Epithelial cell of prostate (primary cell): ENCODE measurements around the gene MEAF6.
"Not testable (repeated sequence)": the region's sequence is repeated elsewhere in the genome, so short reads cannot be mapped to it uniquely, and the experiment has no call there.

Experiments
- DNase-seq: peaks from one replicate; pipeline ENCODE4 v3.0.0-alpha.2; 2011; ENCODE audit warnings: low read depth, low spot score
- H3K27ac ChIP-seq: fragments of 450-650 bp; 2 replicates; pipeline ENCODE4 v1.5.1; 2017; ENCODE audit warnings: mild to moderate bottlenecking

MEAF6 gene

DNA sequence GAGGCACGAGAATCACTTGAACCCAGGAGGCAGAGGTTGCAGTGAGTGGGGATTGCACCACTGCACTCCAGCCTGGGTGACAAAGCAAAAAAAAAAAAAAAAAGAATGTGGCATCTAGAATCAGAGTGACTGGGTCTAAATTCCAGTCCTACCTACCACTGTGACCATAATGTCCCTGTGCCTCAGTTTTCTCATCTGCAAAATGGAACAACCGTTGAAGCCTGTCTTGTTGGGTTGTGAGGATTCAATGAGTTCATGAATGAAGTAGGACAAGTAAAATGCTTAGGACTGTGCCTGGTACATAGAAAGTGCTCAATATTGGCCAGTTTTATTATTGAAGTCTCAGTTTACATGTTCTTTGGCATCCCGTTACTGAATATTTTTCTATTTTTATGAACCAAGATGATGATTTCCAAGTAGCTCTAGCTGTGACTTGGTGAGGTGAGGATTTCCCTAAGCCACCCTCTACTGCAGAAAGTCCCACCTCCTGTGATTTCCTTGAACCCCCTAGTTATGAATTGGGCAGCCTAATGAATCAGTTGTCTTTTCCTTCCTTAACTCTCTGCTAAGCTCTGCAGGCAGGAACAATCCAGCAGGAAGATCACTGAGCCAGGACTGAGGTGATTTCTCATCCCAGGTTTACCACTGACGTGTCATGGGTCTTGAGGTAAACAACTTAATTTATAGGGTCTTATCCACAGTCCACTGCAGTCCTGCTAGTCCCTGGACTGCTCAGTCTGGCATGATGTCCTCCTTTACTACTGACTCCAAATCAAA, 18.9 kb upstream of the MEAF6 start:
- H3K27ac ChIP-seq: peak overlapping the region; percentile 90
- no peak for DNase-seq

DNA sequence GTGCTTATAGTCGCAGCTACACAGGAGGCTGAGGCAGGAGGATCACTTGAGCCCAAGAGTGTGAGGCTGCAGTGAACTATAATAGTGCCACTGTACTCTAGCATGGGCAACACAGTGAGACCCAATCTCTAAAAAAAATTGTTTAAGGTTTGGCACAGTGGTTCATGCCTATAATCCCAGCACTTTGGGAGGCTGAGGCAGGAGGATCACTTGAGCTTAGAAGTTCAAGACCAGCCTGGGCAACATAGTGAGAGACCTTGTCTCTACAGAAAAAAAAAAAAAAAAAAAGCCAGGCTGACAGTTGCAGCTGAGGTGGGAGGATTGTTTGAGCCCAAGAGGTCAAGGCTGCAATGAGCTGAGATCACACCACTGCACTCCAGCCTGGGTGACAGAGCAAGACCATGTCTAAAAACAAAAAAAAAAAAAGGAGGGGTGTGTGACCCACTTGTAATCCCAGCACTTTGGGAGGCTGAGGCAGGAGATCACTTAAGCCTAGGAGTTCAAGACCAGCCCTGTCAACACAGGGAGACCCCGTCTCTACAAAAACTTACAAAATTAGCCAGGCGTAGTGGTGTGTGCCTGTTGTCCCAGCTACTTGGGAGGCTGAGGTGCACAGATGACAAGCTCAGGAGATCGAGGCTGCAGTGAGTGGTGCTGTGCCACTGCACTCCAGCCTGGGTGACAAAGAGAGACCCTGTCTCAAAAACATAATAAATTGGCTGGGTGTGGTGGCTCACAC, 18.0 kb upstream of the MEAF6 start:
- DNase-seq, H3K27ac ChIP-seq: not testable (repeated sequence)

- not testable (repeated sequence) for DNase-seq, H3K27ac ChIP-seq
Measured at GRCh38 chr1:37529888-37530287, 15.3 kb upstream of the MEAF6 start.

DNA sequence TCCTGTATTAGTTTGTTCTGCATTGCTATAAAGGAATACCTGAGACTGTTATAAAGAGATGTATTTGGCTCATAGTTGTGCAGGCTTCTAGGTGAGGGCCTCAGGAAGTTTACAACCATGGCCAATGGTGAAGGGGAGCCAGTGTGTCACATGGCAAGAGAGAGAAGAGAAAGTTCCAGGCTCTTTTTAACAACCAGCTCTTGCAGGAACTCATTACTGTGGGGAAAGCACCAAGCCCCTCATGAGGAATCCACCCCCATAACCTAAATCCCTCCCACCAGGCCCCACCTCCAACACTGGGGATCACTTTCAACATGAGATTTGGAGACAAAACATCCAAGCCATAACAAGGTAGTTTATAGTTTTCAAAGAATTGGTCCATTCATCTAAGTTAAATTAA, 5.0 kb upstream of the MEAF6 start:
- no peak for DNase-seq

DNA sequence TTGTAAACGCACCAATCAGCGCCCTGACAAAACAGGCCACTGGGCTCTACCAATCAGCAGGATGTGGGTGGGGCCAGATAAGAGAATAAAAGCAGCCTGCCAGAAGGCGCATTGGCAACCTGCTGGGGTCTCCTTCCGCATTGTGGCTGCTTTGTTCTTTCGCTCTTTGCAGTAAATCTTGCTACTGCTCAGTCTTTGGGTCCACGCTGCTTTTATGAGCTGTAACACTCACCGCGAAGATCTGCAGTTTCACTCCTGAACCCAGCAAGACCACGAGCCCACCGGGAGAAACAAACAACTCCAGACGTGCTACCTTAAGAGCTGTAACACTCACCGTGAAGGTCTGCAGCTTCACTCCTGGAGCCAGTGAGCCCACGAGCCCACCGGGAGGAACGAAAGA, 4.4 kb upstream of the MEAF6 start:
- H3K27ac ChIP-seq, DNase-seq: not testable (repeated sequence)

More for the DNA sequence above, 5.0 kb upstream of the MEAF6 start:
- H3K27ac ChIP-seq: no peak overlapping the region

GRCh38 chr1:37518241-37518640, 3.7 kb upstream of the MEAF6 start:
- DNase-seq, H3K27ac ChIP-seq: not testable (repeated sequence)

DNA sequence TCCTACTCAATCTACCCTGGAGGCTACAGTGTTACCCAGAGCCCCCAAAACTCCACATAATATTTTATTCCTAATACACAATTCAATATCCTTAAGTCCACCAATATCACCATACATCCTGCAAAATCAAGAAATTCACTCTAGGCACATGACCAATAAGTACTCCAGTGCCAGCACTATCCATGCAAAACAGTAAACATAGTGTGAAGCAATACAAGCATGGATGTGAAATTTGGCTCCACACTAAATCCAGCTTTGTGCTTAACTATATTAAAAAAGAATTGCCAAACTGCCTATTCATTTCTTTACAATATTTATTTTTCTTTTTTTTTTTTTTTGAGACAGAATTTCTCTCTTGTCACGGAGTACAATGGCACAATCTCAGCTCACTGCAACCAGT, 3.0 kb upstream of the MEAF6 start:
- no peak for DNase-seq
- no peak overlapping the region for H3K27ac ChIP-seq

DNA sequence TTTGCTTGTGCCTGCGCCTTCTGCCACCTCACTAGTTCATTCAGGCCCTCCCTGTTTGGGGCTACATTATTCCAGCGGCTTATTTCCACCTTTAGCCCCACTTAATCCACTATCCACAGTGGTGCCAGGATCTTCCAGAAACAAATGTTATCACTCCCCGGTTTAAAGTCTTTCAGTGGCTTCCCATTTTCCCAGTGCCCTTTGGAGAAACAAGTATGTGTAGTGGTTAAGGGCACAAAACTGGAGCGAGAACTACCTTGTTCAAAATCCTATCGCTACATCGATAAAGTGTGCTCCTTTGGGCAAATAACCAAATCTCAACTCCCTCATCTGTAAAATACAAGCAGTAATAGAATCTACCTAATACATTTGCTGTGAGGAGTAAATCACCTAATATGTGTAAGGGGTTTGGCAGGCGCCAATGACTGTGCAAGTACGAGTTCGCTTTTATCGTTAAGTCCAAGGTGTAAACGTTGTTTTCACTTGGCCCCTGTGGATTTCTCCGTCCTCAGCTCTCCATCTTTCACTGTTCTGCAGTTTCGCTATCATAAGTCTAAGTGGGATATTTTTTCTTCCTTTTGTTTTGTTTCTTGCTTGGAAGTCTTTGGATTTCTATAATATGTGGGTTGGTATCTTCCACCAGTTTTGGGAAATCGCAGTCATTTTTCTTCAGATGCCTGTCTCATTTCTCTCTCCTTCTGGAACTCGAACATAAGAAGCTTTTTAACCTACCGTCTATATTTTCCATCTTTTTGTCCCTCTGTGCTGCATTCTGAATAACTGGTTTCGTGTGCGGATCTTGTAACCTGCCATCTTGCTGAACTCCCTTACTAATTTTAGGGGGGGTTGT, 844 bp upstream of the MEAF6 start:
- H3K27ac ChIP-seq: peak overlapping the region; percentile 85
- no peak for DNase-seq

GRCh38 chr1:37513795-37514349, 694 bp downstream of the MEAF6 start:
- DNase-seq: no peak
- H3K27ac ChIP-seq: peak overlapping the region; percentile 85

- DNase-seq: no peak
- H3K27ac ChIP-seq: no peak overlapping the region
Measured at GRCh38 chr1:37509181-37509580, 5.4 kb downstream of the MEAF6 start.

DNA sequence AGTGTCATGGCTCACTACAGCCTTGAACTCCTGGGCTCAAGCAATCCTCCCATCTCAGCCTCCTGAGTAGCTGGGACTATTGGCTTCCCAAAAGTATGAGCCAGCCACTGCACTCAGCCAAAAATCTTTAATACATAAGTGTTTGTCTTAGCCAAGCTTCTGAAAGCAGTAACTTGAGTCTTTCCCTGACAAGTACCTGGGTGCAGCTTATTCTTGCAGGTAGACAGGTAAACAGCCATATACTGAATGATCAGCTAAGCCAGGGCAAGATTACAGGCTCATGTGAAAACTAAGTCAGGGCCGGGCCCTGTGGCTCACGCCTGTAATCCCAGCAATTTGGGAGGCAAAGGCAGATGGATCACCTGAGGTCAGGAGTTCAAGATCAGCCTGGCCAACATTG, 7.8 kb downstream of the MEAF6 start:
- no peak overlapping the region for H3K27ac ChIP-seq
- no peak for DNase-seq

- not testable (repeated sequence) for DNase-seq, H3K27ac ChIP-seq
Measured at GRCh38 chr1:37502791-37503190, 11.8 kb downstream of the MEAF6 start.

- DNase-seq: no peak
Measured at GRCh38 chr1:37502104-37502503, 12.5 kb downstream of the MEAF6 start.

GRCh38 chr1:37501661-37502060, 12.9 kb downstream of the MEAF6 start:
- no peak overlapping the region for H3K27ac ChIP-seq
- DNase-seq: no peak

More at GRCh38 chr1:37502104-37502503, 12.5 kb downstream of the MEAF6 start:
- no peak overlapping the region for H3K27ac ChIP-seq

DNA sequence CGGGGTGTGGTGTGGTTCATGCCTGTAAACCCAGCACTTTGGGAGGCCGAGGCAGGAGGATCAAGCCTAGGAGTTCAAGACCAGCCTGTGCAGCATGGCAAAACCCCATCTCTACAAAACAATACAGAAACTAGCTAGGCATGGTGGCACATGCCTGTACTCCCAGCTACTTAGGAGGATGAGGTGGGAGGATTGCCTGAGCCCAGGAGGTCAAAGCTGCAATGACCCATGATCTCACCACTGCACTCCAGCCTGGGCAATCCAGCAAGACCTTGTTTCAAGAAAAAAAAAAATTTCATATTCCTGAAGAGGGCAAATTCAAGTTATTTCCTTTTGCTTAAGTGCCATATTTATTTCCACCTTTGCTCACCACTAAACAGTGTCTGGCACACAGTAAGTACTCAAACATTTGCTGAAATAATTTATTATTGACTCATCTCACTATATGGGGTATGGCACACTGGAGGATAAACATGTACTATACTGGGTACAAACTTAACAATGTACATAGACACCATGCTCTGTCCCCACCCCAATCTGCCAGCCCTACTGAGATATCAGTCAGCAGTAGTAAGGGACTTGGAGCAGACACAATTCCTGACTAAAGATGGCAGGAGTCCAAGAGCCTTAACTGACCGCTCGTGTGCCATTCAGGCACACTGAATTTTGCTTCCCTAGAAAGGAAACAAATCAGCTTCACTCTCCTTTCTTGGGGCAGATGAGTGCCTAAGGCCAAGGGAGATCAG, 15.5 kb downstream of the MEAF6 start:
- no peak for DNase-seq

DNA sequence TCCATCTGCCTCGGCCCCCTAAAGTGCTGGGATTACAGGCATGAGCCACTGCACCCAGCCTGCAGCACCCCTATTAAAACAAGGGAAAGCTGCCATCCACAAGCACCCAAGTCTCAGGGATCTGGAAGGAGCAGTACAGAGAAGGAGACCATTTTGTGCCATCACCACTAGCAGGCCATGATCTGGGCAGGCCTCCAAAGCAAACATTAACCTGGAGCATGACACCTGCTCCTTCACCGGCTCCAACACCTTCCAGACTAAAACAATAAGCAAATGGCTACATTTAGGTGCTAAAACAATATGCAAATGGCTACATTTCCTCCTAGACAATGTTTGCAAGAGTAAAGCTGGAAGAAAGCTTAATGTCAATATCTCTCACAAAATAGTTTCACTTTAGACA, 16.7 kb downstream of the MEAF6 start:
- DNase-seq: no peak
- H3K27ac ChIP-seq: no peak overlapping the region

More for the DNA sequence above, 15.5 kb downstream of the MEAF6 start:
- peak overlapping the region; percentile 69 for H3K27ac ChIP-seq

DNA sequence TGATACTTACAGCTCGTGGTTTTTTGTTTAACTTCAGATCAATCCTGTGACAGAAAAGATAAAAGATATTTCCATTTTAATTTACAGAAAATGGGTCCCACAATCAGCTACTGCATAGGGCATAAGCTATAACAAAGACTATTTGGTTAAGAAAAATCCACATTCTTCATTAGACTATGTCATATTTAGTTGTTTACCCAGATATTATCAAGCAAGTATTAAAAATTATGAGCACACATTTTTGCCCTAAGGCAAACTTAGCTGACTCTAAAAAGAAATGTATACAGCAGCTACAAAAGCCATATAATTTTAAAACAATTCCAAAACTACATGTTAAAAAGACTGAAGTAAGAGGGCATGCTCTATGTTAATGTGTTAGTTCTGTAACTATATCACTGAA, 18.7 kb downstream of the MEAF6 start:
- no peak for DNase-seq
- no peak overlapping the region for H3K27ac ChIP-seq

GRCh38 chr1:37493336-37494098, 21.0 kb downstream of the MEAF6 start:
- DNase-seq: no peak
- H3K27ac ChIP-seq: no peak overlapping the region

- no peak for DNase-seq
- H3K27ac ChIP-seq: peak overlapping the region; percentile 99
Measured at GRCh38 chr1:37487619-37487984, 27.0 kb downstream of the MEAF6 start.
